Dedifferentiated amniotic fluid mesenchymal stem cell (primary cell): ENCODE data around the gene EHF.
"Not testable (repeated sequence)": the region's sequence is repeated elsewhere in the genome, so short reads cannot be mapped to it uniquely, and the experiment has no call there.

Source experiments
- DNase-seq: peaks from one replicate; pipeline ENCODE4 v3.0.0-alpha.2; 2016; ENCODE audit errors: extremely low spot score

The EHF gene

DNA sequence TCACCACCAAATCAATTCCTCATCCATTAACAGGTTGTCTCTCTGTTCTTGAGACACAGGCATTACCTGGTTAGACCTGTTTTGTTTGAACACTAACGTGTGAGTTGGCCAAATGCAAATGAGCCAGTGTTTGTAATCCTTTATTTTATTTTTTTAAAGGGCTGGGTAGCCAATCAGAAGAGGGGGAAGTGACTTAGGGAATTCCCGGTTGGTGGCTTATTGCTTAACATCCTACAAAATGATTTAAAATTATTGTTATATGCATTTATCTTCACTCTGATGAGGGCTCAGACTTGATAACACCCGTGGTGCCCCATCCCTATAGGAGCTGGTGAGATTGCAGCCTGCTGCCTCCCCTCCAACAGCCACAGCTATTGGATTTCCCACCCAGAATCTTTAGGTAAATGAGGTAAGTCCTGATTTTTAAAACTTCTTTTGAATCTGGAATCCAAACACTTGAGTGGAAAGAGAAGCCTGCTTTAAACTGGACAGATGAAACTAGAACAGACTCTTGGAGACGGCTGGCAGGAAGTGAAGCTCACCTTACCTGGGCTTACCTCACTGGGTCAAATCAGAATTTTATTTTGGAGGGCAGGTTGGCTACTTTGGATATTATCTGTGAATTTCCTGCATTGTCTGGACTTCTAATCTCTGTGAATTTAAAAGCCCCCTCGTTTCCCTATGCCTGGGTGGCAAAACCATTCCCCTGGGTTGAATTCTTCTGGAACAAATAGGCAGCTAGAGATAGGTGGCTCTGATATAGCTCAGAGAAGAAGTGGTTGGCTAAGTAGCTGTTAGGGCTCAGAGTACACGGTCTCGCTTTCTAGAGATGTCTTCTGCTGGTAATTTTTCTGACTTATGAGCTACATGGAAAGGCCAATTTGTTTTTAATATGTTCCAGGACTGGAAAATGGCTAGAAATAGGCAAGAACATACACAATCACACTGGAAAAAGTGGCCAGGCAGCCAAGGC, at the start of gene EHF:
Gene EHF, plus strand, starts transcription at position 274 of the 973 bp plus-strand sequence. CDS start 21,538 bp downstream, outside the sequence.
- DNase-seq = no peak

DNA sequence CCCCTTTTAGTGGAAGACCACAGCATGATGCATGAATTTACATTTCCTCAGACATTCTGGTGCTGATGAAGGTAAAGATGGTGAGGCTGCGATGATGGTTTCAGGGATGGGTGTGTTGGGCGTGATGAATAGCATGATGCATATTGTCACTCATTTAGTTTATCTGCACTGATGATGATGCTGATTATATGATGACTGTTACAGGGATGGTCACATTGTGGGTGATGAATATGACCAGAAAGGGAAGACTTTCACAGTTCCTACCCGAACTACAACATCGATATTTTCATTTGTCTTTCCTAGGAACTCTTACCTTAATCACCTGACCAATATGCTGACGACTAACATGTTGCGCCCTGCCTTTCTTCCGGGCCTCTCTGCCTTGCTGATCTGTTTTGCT, 47.4 kb upstream of the EHF start:
- DNase-seq = no peak

DNA sequence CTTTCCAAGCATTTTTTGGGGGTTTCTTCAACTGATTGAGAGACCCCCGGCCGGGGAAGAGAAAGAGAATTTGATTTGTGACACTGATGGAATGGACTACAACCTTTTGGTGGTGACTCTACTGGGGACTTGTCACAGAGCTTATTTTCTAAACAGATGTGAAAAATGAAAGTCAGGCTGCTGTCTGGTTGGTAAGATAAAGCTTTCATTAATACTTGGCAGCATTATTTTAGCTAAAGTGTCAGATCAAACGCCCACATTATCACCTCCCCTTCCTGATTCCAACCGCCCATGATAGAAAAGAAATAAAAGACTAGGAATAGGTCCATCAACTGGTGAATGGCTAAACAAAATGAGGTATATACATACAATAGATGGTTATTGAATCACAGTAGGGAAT, 45.6 kb upstream of the EHF start:
- no peak for DNase-seq

GRCh38 chr11:34575671-34576070, 45.2 kb upstream of the EHF start:
- no peak for DNase-seq

DNA sequence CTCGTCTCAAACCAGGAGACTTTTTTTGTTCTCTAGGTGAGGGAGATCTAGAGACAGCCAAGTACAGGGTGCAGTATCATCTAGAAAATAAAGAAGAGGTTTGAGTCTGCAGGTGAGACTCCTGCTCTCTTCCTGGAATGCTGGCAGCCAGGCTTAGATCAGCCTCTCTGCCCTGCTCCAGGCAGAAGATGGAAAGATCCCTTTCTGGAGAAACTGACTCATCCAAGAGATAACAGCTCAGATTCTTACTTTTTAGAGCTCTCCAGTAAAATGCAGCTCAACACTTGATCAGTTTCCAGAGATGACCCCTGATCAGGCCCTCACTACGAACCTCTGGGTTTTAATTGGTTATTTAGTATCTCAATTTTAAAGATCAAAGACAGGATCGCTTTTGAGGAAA, 44.6 kb upstream of the EHF start:
- DNase-seq = no peak

DNA sequence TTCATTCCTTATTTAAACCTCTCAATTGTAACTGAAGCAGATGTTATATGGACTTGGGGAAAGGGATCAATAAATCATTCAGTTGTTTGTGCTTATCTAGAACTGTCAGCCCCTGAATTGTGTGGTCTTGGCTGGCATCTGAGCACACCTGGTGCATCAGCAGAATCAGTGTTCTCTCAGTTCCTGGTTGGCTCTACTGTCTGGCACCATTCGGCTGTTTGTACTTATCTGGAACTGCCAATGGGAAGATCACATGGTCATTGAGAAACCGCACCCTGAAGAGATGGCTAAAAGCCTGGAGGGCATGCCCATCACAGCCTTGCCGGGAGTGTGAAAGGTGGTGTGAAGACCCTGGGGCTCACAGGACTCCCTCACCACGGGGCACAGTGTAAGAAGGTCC, 37.1 kb upstream of the EHF start:
- no peak for DNase-seq

GRCh38 chr11:34585304-34585734, 35.6 kb upstream of the EHF start:
- no peak for DNase-seq

DNA sequence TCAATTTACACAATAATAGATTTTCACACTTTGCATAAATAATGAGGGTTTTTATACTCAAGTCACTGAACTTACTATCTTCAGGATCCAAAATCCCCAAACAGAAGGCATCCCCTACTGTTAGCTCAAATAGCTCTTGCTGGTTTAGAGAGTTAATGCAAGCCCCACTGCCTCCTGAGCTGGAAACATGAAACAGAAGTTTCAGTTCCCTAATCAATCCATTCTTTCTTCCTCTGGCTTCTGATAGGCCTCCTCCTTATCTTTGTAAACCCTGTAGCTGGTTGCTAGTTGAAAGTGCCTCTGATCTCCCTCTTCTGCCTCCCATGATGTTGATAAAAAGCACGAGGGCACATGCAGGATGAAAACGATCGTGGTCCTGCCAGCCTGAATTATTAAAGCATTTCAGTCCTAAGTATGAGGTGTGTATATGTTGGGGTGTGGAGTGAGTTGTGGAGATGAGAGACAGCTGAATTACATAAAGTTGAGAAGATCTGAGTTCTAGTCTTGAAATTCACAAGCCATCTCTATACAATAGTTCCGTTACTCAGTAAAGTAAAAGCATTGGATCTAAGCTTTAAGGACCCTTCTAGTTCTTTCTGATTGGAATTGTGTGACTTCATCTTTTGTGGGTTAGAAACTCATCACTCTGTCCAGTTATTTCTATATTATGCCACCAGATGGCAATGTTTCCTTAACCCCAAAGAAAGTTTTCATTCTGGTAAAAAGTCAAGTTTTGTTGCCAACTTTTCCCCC, 35.0 kb upstream of the EHF start:
- peak; percentile 46 for DNase-seq

- DNase-seq = no peak
Measured at GRCh38 chr11:34586488-34587281, 34.2 kb upstream of the EHF start.

GRCh38 chr11:34587282-34587677, 33.6 kb upstream of the EHF start:
- DNase-seq = no peak

DNA sequence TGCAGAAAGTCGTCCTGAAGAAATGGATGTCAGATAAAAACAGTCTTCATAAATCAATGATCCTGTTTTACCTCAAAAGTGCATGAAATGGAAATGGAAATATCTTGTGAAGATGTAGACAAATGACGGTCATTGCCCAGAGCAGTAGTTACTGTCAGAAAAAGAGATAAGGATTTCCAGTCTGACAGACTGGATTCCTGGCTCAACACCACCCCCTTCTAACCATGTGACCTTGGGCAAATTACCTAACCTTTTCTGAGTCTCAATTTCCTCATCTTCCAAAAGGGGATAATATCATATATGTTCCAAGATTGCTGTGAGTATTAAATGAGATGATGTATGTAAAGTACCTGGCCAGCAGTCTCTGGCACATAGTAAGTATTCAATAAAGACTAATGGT, 32.9 kb upstream of the EHF start:
- DNase-seq = no peak

- DNase-seq = no peak
Measured at GRCh38 chr11:34588701-34589100, 32.2 kb upstream of the EHF start.

- not testable (repeated sequence) for DNase-seq
Measured at GRCh38 chr11:34589177-34589576, 31.7 kb upstream of the EHF start.

DNA sequence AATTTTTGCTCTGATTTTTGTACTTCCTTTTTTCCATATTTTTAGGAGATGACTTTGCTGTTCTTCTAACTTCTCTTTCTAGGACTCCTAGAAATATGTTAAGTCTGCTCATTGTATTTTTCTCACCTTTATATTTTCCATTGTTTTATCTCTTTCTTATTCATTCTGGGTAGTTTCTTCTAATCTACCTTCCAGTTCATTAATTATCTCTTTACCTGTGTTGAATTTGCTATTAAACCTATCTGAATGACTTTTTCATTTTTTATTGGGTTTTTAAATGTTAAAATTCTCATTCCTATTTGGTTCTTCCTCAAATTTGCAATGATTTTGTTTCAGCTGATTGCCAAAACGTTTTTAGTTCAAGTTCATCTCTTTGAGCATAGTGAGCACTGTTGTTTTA, 27.8 kb upstream of the EHF start:
- DNase-seq = no peak

- DNase-seq = no peak
Measured at GRCh38 chr11:34594603-34595002, 26.3 kb upstream of the EHF start.

DNA sequence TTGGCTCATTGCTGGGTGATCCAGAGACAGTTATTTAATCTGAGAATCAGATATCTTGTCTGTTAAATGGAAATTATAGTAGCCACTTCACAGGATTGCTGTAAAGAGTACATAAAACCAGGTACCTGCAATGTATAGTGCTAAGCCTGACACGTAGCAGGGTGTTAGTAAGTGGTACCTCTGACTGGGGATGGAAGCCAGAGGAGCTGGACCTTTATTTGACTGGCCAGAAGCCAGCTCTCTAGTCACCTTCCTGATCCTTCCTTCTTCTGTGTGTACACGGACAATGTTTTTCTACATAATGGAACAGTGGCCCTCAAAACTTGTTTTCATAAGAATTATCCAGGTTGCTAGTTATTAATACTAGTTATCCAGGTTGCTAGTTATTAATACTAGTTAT, 25.5 kb upstream of the EHF start:
- no peak for DNase-seq

DNA sequence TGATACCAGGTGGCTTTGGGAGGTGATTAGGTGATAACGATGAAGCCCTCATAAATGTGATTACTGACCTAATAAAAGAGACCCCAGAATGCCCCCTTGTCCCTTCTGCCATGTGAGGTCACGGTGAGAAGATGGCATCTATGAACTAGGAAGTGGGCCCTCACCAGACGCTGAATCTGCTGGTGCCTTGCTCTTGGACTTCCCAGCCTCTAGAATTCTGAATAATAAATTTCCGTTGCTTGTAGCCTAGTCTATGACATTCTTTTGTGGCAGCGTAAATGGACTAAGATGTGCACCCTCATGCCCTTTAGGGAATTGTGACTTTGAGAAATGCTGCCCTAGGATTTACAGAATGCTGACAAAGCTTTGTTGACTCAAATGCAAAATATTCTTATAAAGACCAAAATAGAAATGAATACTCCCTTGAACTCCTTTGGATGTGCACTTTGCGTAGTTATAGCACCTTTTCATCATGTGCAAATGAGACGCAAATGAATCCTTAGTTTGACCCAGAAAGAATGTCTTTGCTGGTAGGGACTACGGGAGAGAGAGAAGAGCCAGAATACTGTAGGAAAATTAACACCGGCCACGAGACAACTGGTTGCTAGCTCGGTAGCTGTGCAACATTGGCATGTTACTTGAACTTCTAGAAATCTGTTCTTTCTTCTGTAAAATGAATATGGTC, 24.8 kb upstream of the EHF start:
- no peak for DNase-seq

- DNase-seq = peak; percentile 37
Measured at GRCh38 chr11:34599406-34599945, 21.4 kb upstream of the EHF start.

DNA sequence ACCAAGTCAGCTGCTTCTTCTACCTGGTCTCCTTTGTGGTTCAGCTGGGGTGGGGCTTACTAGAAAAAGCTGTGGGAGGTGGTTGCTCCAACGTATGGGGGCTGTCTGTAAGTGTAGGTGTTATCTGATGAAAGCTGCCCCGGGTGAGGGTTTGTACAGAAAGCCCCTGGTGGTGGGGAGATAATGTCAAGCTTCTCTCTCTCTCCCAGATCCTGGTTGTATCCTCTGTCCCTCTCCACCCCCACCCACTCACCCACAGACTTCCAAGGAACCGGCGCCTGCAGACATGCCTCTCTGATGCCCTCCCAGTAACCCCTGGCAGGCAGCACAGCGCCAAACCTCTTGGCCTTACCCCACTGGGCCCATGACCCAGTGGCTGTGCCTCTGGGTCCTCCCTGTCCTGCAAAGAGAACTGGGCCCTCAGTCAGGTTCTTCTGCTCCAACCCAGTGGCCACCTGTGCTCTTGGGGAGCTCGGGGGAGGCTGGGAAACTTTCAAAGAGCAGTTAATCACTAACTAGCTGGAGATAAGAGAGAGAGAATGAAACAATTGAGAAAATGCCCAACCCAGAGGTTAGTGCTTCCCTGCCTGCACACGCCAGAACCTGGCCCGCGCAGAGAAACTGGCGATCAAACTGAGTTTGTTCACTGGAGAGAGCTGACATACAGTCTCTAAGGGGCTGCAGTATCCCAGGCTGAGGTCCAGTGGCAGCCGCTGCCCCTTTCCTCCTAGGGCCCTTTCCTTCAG, 20.4 kb upstream of the EHF start:
- DNase-seq = no peak

- no peak for DNase-seq
Measured at GRCh38 chr11:34601085-34601444, 19.8 kb upstream of the EHF start.

DNA sequence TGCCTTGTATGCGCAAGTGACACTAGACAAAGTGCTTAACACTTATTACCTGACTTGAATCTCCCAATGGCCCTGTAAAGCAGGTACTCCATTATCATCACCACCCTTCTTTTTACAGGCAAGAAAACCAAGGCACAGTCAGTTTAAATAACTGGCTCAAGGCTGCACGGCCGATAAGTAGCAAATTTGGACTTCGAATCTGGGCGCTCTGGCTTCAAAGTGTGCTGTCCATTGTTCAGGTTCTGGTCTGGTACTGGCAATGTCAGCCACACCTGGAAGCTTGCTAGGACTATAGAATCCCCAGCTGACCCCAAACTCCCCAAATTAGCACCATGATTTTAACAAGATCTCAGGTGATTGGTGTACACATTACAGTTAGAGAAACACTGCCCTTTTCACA, 19.3 kb upstream of the EHF start:
- no peak for DNase-seq
